Esophagus squamous epithelium (tissue), 5 donors: ENCODE data around the gene TRIP12. TPM values are rescaled to one million over a fixed set of nuclear protein-coding genes. Genes with fewer than 3 reads are reported as not detected.

Source experiments
- DNase-seq: peaks from one replicate; lab custom pipeline; 2025; lab: John Stamatoyannopoulos, UW
- H3K27ac ChIP-seq, 4 donors: fragments of 200-600 bp; sonication (generic); one replicate each; pipeline ENCODE4 v1.5.1; 2016 to 2019; ENCODE audit warnings: mild to moderate bottlenecking in 1 of 4
- H3K27me3 ChIP-seq, 4 donors: fragments of 200-600 bp; sonication (generic); 1 replicate in 3 of 4; 2 replicates in 1 of 4; pipeline versions ENCODE4 v1.5.1 to v1.6.0; 2017 to 2021; ENCODE audit warnings: antibody characterized with exemption in 1 of 4
- H3K36me3 ChIP-seq, 3 donors: fragments of 200-600 bp; sonication (generic); one replicate each; pipeline ENCODE4 v1.5.1; 2016 to 2019
- H3K4me1 ChIP-seq, 3 donors: fragments of 200-600 bp; sonication (generic); one replicate each; pipeline ENCODE4 v1.5.1; 2017 to 2019
- H3K4me3 ChIP-seq, 4 donors: fragments of 200-600 bp; sonication (generic); 1 replicate in 3 of 4; 2 replicates in 1 of 4; pipeline ENCODE4 v1.5.1; 2016 to 2019; ENCODE audit warnings: mild to moderate bottlenecking in 2 of 4, moderate library complexity in 1 of 4
- H3K9me3 ChIP-seq, 3 donors: fragments of 200-600 bp; sonication (generic); one replicate each; pipeline ENCODE4 v1.5.1; 2016 to 2019
- POLR2A ChIP-seq, 4 donors: fragments of 450-650 bp; IDR thresholded peaks; one replicate each; pipeline ENCODE4 v1.6.1; 2017; ENCODE audit warnings: antibody characterized with exemption in 4 of 4, mild to moderate bottlenecking in 4 of 4, moderate library complexity in 3 of 4
- WGBS, 2 donors: methylation state at CpG; one replicate each; pipeline ENCODE4 v1.1.5; 2018; 5-methylcytosine and 5-hydroxymethylcytosine counted together
- intact Hi-C: fragments of 100-400 bp; cut with DNase I; formaldehyde crosslinking; loops from one replicate; pipeline ENCODE4 v1.15.0; 2022
- total RNA-seq, 4 donors: library from RNA; depleted of rRNA; stranded (reverse); fragments of >200 nt; gene quantifications; one replicate each; pipeline ENCODE4 v1.1.0, GENCODE V29; 2016
- TF ChIP-seq, protein P1 (sequence below), 6 experiments: fragments of 450-650 bp in 4 of 6; fragments of 200-600 bp in 2 of 6; sonication (generic) in 2 of 6; IDR thresholded peaks; one replicate each; pipeline ENCODE4 v1.5.1; 2016 to 2019; ENCODE audit warnings: antibody characterized with exemption in 6 of 6, mild to moderate bottlenecking in 4 of 6, moderate library complexity in 4 of 6
- donor health status: DM: yes; HTN: yes; CAD: no.

Gene TRIP12
- total RNA-seq, 4 donors from 2014 or later = 84.8 to 174 (median 125) TPM

DNA sequence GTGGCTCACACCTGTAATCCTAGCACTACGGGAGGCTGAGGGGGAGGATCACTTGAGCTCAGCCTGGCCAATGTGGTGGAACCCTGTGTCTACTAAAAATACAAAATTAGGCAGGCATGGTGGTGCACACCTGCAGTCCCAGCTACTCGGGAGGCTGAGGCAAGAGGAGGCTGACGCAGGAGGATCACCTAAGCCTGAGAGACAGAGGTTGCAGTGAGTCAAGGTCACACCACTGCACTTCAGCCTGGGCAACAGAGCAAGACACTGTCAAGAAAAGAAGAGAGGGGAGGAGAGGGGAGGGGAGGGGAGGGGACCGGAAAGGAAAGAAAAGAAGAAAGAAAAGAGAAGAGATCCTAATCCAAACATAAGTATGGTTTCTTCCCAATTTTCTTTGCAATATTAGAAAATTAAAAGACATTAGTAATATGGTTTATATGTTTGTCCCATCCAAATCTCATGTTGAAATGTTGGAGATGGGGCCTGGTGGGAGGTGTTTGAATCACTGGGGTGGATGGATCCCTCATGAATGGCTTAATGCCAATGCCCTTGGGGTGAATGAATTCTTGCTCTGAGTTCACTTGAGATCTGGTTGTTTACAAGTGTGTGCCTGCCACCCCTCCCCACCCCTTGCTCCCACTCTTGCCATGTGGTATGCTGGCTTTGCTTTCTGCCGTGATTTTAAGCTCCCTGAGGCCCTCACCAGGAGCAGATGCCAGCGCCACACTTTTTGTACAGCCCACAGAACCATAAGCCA lies 50.7 kb downstream of the TRIP12 start:
- no peak overlapping the region for H3K4me3 ChIP-seq
- intact Hi-C loops = no loop called here

DNA sequence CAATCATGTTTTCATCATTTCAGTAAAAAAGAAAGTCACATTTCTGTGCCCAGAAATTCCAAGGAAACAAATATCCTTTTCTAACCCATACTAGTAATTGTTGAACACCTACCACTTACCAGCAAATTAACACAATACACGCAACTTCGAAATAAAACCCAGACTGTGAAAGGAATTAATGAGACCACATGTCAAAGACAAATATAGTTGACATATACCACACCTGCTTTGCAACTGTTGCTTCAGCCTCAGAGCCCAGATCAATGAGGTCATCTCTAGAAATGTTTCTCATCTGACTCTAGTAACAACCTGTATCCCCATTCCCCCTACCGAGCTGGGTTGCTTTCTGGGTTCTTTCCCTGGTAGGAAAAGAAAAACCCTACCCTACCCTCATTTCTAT lies 52.6 kb downstream of the TRIP12 start:
- intact Hi-C loops = no loop called here
- H3K4me3 ChIP-seq = no peak overlapping the region
- peaks cover 0 to 23% (median 0%) of the 10 kb centered on the region in 3 donors for H3K4me1 ChIP-seq
- 50 to 89% methylated on average over 3 of the region's 3 CpGs for WGBS, 2 donors
- H3K27ac ChIP-seq = no peak overlapping the region
- DNase-seq = no peak
- peaks cover 0 to 50% (median 0%) of the 10 kb centered on the region in 3 donors for H3K36me3 ChIP-seq
- H3K27me3 ChIP-seq = no peaks in the 10 kb centered on the region
- no peaks in the 10 kb centered on the region for H3K9me3 ChIP-seq
- TF ChIP-seq POLR2A (IDR thresholded peaks at IDR 0.05) = no peak
- TF ChIP-seq, protein P1, sequence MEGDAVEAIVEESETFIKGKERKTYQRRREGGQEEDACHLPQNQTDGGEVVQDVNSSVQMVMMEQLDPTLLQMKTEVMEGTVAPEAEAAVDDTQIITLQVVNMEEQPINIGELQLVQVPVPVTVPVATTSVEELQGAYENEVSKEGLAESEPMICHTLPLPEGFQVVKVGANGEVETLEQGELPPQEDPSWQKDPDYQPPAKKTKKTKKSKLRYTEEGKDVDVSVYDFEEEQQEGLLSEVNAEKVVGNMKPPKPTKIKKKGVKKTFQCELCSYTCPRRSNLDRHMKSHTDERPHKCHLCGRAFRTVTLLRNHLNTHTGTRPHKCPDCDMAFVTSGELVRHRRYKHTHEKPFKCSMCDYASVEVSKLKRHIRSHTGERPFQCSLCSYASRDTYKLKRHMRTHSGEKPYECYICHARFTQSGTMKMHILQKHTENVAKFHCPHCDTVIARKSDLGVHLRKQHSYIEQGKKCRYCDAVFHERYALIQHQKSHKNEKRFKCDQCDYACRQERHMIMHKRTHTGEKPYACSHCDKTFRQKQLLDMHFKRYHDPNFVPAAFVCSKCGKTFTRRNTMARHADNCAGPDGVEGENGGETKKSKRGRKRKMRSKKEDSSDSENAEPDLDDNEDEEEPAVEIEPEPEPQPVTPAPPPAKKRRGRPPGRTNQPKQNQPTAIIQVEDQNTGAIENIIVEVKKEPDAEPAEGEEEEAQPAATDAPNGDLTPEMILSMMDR (IDR thresholded peaks at IDR 0.05) = no peak

More for the DNA sequence above, 50.7 kb downstream of the TRIP12 start:
- H3K9me3 ChIP-seq = no peaks in the 10 kb centered on the region
- H3K27me3 ChIP-seq = no peaks in the 10 kb centered on the region
- peaks cover 0 to 19% (median 0%) of the 10 kb centered on the region in 3 donors for H3K4me1 ChIP-seq
- TF ChIP-seq POLR2A (IDR thresholded peaks at IDR 0.05) = no peak
- TF ChIP-seq, protein P1 (IDR thresholded peaks at IDR 0.05) = no peak
- DNase-seq = no peak
- no peak overlapping the region for H3K27ac ChIP-seq
- WGBS, 2 donors = 83 to 84% methylated on average over 5 to 6 of the region's 6 CpGs
- peaks cover 0 to 59% (median 0%) of the 10 kb centered on the region in 3 donors for H3K36me3 ChIP-seq

DNA sequence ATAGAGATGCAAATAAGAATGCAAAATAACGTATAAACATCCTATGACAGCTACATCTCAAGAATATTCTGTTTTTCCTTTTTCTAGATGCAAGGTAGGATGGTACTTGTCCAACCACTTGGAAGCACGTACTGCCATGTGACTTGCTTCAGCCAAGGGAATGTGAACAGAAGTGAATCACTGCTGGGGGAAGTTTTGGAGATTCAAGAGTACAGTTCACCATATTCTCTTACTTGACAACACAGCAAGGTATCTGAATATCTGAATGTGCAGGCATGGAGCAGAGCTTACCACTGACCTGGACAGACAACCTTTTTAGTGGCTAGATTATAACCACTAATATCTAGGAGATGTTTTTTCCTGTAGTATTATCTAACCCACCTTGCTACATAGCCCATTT lies 53.0 kb downstream of the TRIP12 start:
- intact Hi-C loops = no loop called here
- Histone ChIP-seq H3K27me3 (no peaks in the 10 kb centered on the region), H3K4me3 (no peak overlapping the region), H3K27ac (no peak overlapping the region), H3K9me3 (no peaks in the 10 kb centered on the region), H3K4me1 (peaks cover 0 to 23% (median 0%) of the 10 kb centered on the region in 3 donors), H3K36me3 (peaks cover 0 to 50% (median 0%) of the 10 kb centered on the region in 3 donors)
- DNase-seq = no peak
- WGBS, 2 donors = 85 to 88% methylated on average over 2 of the region's 2 CpGs
- TF ChIP-seq POLR2A (IDR thresholded peaks at IDR 0.05) = no peak
- TF ChIP-seq, protein P1 (IDR thresholded peaks at IDR 0.05) = no peak

DNA sequence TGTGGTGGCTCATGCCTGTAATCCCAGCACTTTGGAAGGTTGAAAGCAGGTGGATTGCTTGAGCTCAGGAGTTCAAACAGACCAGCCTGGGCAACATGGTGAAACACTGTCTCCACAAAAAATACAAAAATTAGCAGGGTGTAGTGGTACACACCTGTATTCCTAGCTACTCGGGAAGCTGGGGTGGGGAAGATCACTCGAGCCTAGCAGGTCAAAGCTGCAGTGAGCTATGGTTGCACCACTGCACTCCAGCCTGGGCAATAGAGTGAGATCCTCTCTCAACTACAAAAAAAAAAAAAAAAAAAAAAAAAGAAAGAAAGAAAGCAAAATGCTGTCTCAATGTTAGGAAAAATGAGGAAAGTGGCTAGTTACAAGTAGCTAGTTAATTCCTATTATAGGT lies 56.8 kb downstream of the TRIP12 start:
- H3K27ac ChIP-seq = no peak overlapping the region
- H3K4me1 ChIP-seq = peaks cover 0 to 4% (median 0%) of the 10 kb centered on the region in 3 donors
- TF ChIP-seq, protein P1 (IDR thresholded peaks at IDR 0.05) = no peak
- no peak for TF ChIP-seq POLR2A (IDR thresholded peaks at IDR 0.05)
- 80 to 100% methylated on average over 1 to 2 of the region's 2 CpGs for WGBS, 2 donors
- DNase-seq = no peak
- H3K27me3 ChIP-seq = no peaks in the 10 kb centered on the region
- intact Hi-C loops = no loop called here
- H3K36me3 ChIP-seq = peaks cover 0 to 35% (median 0%) of the 10 kb centered on the region in 3 donors
- no peak overlapping the region for H3K4me3 ChIP-seq
- H3K9me3 ChIP-seq = no peaks in the 10 kb centered on the region

DNA sequence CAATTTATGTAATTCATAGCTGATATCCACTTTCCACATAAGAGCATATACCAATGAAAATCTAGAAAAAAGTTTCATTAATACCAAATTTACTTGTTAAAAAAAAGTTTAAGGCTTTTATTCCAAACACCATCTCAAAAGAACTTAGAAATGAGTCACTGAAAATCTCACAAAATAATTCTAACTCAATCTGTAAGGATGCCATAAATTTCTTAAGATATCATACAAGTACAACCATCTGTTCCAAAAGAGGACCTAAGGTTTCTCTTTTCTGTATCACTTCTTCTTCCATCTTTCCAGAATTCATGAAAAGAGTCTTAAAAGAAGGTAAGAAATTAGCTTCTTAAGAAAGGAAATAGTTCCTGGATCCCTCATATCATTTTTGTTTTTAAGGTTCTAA lies 60.4 kb downstream of the TRIP12 start:
- Histone ChIP-seq H3K9me3 (no peaks in the 10 kb centered on the region), H3K4me3 (no peak overlapping the region), H3K36me3 (peaks cover 0 to 39% (median 7%) of the 10 kb centered on the region in 3 donors), H3K27ac (no peak overlapping the region), H3K4me1 (peaks cover 0 to 4% (median 0%) of the 10 kb centered on the region in 3 donors), H3K27me3 (no peaks in the 10 kb centered on the region)
- no peak for DNase-seq
- no peak for TF ChIP-seq POLR2A (IDR thresholded peaks at IDR 0.05)
- TF ChIP-seq, protein P1 (IDR thresholded peaks at IDR 0.05) = no peak
- intact Hi-C loops = no loop called here
